NCI-H2227 treated with DMSO at 0.1 percent for 48 hours (cell line): ENCODE results near the gene MICU2.

ENCODE experiments used
- DNase-seq: peaks from one replicate; lab custom pipeline; 2025; lab: John Stamatoyannopoulos, UW

The MICU2 gene

GRCh38 chr13:21544515-21544914 lies 59.5 kb downstream of the MICU2 start:
- DNase-seq, result no peak

GRCh38 chr13:21542563-21542962 lies 61.4 kb downstream of the MICU2 start:
- no peak for DNase-seq

- no peak for DNase-seq
Observed at GRCh38 chr13:21541980-21542379, 62.0 kb downstream of the MICU2 start.

- DNase-seq, result no peak
Observed at GRCh38 chr13:21541271-21541670, 62.7 kb downstream of the MICU2 start.

GRCh38 chr13:21539687-21540086 lies 64.3 kb downstream of the MICU2 start:
- DNase-seq, result no peak

GRCh38 chr13:21538753-21539152 lies 65.2 kb downstream of the MICU2 start:
- DNase-seq, result no peak

GRCh38 chr13:21538280-21538679 lies 65.7 kb downstream of the MICU2 start:
- no peak for DNase-seq

GRCh38 chr13:21537105-21537504 lies 66.9 kb downstream of the MICU2 start:
- no peak for DNase-seq

GRCh38 chr13:21534760-21535159 lies 69.2 kb downstream of the MICU2 start:
- no peak for DNase-seq

- DNase-seq, result no peak
Observed at GRCh38 chr13:21531455-21531854, 72.5 kb downstream of the MICU2 start.

GRCh38 chr13:21530656-21531055 lies 73.3 kb downstream of the MICU2 start:
- DNase-seq, result no peak

GRCh38 chr13:21529146-21529893 lies 74.7 kb downstream of the MICU2 start:
- no peak for DNase-seq

GRCh38 chr13:21528616-21529015 lies 75.4 kb downstream of the MICU2 start:
- no peak for DNase-seq

GRCh38 chr13:21526707-21527540 lies 77.0 kb downstream of the MICU2 start:
- DNase-seq, result no peak

GRCh38 chr13:21522847-21523246 lies 81.1 kb downstream of the MICU2 start:
- DNase-seq, result no peak

- DNase-seq, result no peak
Observed at GRCh38 chr13:21522130-21522529, 81.8 kb downstream of the MICU2 start.

- DNase-seq, result no peak
Observed at GRCh38 chr13:21518617-21519144, 85.3 kb downstream of the MICU2 start.

- DNase-seq, result no peak
Observed at GRCh38 chr13:21517576-21517975, 86.4 kb downstream of the MICU2 start.

- DNase-seq, result no peak
Observed at GRCh38 chr13:21516805-21517204, 87.2 kb downstream of the MICU2 start.

- no peak for DNase-seq
Observed at GRCh38 chr13:21511849-21512248, 92.1 kb downstream of the MICU2 start.

GRCh38 chr13:21504379-21504778 lies 99.6 kb downstream of the MICU2 start:
- DNase-seq, result no peak

GRCh38 chr13:21501686-21502085 lies 102.3 kb downstream of the MICU2 start:
- DNase-seq, result no peak

- DNase-seq, result no peak
Observed at GRCh38 chr13:21486322-21486721, 117.6 kb downstream of the MICU2 start.
